CD4-positive, CD25-positive, alpha-beta regulatory T cell (primary cell): ENCODE results near the gene TMEFF1. TPM values are rescaled to one million over a fixed set of nuclear protein-coding genes. Genes with fewer than 3 reads are reported as not detected.
"Not testable (repeated sequence)": the region's sequence is repeated elsewhere in the genome, so short reads cannot be mapped to it uniquely, and the experiment has no call there.

ENCODE experiments used
- ATAC-seq, 2 donors: fragments of 150-1000 bp; cut with Tn5 transposase; one replicate each; pipeline ENCODE4 v1.10.0; 2021; ENCODE audit warnings: low read depth in 2 of 2, moderate number of reproducible peaks in 2 of 2, moderate library complexity in 1 of 2
- DNase-seq, 3 donors: peaks; one replicate each; pipeline versions ENCODE4 v3.0.0 to v3.0.0-alpha.2; 2012 to 2022; ENCODE audit warnings: mixed read lengths in 1 of 3
- H3K27ac ChIP-seq: one replicate; pipeline ENCODE4 v1.7.0; 2013; ENCODE audit warnings: mild to moderate bottlenecking, low read length; ENCODE audit not compliant: insufficient read depth, poor library complexity, severe bottlenecking
- H3K27me3 ChIP-seq: one replicate; pipeline ENCODE4 v1.7.0; 2013; ENCODE audit warnings: low read length; ENCODE audit not compliant: control insufficient read depth, insufficient read depth
- H3K36me3 ChIP-seq: one replicate; pipeline ENCODE4 v1.7.0; 2013; ENCODE audit warnings: mild to moderate bottlenecking, low read length, moderate library complexity; ENCODE audit not compliant: control insufficient read depth, insufficient read depth
- H3K4me1 ChIP-seq: 2 replicates; pipeline ENCODE4 v1.7.0; 2013; ENCODE audit warnings: mild to moderate bottlenecking, low read length; ENCODE audit not compliant: insufficient read depth, control insufficient read depth, poor library complexity, severe bottlenecking
- H3K4me3 ChIP-seq: one replicate; pipeline ENCODE4 v1.7.0; 2013; ENCODE audit warnings: low read depth, mild to moderate bottlenecking, low read length, moderate library complexity
- H3K9me3 ChIP-seq, 2 experiments: 1 replicate in 1 of 2; 2 replicates in 1 of 2; pipeline ENCODE4 v1.7.0; 2013; ENCODE audit warnings: low read length in 2 of 2, mild to moderate bottlenecking in 1 of 2, moderate library complexity in 1 of 2; ENCODE audit not compliant: control insufficient read depth in 2 of 2
- H3K27ac Mint-ChIP-seq, 3 donors: one replicate each; pipeline ENCODE4 v1.8.0; 2020 to 2022; ENCODE audit warnings: mild to moderate bottlenecking in 3 of 3, mixed read lengths in 3 of 3, moderate library complexity in 2 of 3
- H3K27me3 Mint-ChIP-seq: one replicate; pipeline ENCODE4 v1.8.0; 2022; ENCODE audit warnings: mild to moderate bottlenecking, mixed read lengths
- H3K36me3 Mint-ChIP-seq: one replicate; pipeline ENCODE4 v1.8.0; 2020; ENCODE audit warnings: mixed read lengths
- H3K4me1 Mint-ChIP-seq, 4 donors: one replicate each; pipeline ENCODE4 v1.8.0; 2020 to 2022; ENCODE audit warnings: mixed read lengths in 4 of 4, mild to moderate bottlenecking in 1 of 4
- H3K4me3 Mint-ChIP-seq, 4 donors: one replicate each; pipeline ENCODE4 v1.8.0; 2020 to 2022; ENCODE audit warnings: mild to moderate bottlenecking in 4 of 4, mixed read lengths in 4 of 4, moderate library complexity in 3 of 4
- H3K9me3 Mint-ChIP-seq, 7 donors: one replicate each; pipeline ENCODE4 v1.8.0; 2020 to 2022; ENCODE audit warnings: mixed read lengths in 7 of 7, mild to moderate bottlenecking in 3 of 7, moderate library complexity in 2 of 7
- polyA plus RNA-seq, 4 donors: library from polyadenylated mRNA; unstranded; fragments of 300-500 nt; fragmentation: Illumina TruSeq; gene quantifications; one replicate each; pipeline ENCODE4 v1.2.3, GENCODE V29; 2021
- total RNA-seq: library from RNA; stranded (reverse); gene quantifications from one replicate; pipeline ENCODE4 v1.2.3, GENCODE V29; 2022

Gene TMEFF1
- total and polyA plus RNA-seq, 5 donors from 2014 or later: 0.49 TPM; not detected in 4

DNA sequence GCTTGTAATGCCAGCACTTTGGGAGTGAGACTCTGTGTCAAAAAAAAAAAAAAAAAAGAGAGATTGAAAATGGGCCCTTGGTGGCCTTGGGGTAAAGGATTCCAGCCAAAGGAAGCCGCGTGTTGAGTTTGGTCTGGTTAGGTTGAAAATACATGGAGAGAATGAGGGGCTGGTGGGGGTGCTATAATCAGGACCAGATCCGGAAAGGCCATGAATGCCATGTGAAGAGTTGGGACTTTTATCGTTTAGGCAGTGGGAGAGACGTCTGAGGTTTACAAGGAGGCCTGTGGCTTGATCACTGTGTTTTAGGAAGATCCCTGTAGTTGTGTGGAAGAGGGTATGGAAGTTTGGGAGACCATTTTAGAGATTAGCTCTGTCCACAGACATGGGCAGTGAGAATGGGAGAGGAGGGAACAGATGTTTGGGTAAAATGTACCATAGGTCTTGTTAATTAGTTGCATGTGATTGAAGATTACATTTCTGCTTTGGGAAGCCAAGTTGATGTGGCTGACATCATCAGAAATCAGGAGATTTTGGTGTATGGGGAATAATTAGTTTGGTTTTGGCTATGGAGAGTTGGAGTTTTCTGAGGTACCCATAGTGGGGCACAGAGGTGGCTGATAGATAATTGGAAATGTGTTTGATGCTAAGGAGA, 42.5 kb upstream of the TMEFF1 start:
- Histone ChIP-seq H3K36me3 (no peaks in the 10 kb centered on the region), H3K27me3 (no peaks in the 10 kb centered on the region)
- H3K4me3 Mint-ChIP-seq: peak overlapping the region in 1 of 4 donors; percentile 31

DNA sequence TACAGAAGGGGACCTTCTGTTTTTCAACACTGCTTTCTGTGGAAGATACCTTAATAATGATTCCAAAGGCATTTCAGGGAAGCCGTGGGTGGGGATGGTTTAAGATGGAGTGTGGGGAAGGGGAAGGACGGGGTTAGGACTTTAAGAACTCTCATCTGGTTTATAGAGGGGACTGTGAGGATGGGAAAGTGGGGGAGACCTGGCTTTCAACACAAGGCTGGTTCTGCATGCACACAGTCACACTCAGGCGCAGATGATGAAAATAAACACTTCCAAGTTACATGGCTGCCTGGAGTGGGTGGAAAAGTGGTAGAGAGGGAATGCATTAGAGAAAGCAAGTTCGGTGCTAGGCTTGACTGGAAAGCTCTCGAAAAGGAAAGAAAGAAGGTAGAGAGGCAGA, 41.1 kb upstream of the TMEFF1 start:
- Histone ChIP-seq H3K36me3 (no peaks in the 10 kb centered on the region), H3K9me3 (no peaks in the 10 kb centered on the region), H3K27ac (no peak overlapping the region), H3K27me3 (no peaks in the 10 kb centered on the region), H3K4me1 (peaks cover 11% of the 10 kb centered on the region), H3K4me3 (no peak overlapping the region)
- H3K27me3 Mint-ChIP-seq: no peaks in the 10 kb centered on the region
- H3K4me1 Mint-ChIP-seq: peaks cover 8 to 28% (median 24%) of the 10 kb centered on the region in 4 donors
- H3K9me3 Mint-ChIP-seq: peaks cover 0 to 2% (median 0%) of the 10 kb centered on the region in 7 donors
- no peak for DNase-seq
- peak overlapping the region in 1 of 4 donors; percentile 44 for H3K4me3 Mint-ChIP-seq
- H3K36me3 Mint-ChIP-seq: no peaks in the 10 kb centered on the region
- no peak for ATAC-seq
- no peak overlapping the region for H3K27ac Mint-ChIP-seq

More for the DNA sequence above, 42.5 kb upstream of the TMEFF1 start:
- peaks cover 0 to 2% (median 0%) of the 10 kb centered on the region in 7 donors for H3K9me3 Mint-ChIP-seq
- H3K36me3 Mint-ChIP-seq: no peaks in the 10 kb centered on the region
- Histone ChIP-seq H3K27ac (no peak overlapping the region), H3K9me3 (no peaks in the 10 kb centered on the region), H3K4me3 (no peak overlapping the region), H3K4me1 (peaks cover 17% of the 10 kb centered on the region)
- no peak for ATAC-seq
- H3K4me1 Mint-ChIP-seq: peaks cover 20 to 39% (median 33%) of the 10 kb centered on the region in 4 donors
- H3K27ac Mint-ChIP-seq: peak overlapping the region in 1 of 3 donors; percentile 18
- H3K27me3 Mint-ChIP-seq: peaks cover 7% of the 10 kb centered on the region
- DNase-seq: no peak

DNA sequence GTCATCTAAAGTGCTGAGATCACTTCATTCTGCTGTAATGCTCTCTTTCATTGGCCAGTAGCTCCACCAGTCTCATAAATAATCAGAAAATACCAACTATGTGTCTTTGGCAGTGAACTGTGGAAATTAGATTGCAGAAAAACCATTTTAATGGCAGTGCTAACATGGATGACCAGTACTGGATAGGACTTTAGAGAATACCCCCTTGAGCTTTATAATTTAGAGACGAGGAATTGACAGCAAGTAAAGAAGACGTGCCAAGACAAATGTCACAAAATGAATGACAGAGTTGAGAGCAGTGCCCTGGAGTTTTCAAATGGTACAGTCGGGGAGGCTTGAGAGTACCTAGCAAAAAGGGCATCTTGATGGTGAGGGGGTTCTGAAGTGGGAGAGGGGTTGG, 40.2 kb upstream of the TMEFF1 start:
- no peaks in the 10 kb centered on the region for H3K9me3 ChIP-seq
- H3K36me3 ChIP-seq: no peaks in the 10 kb centered on the region
- Mint-ChIP-seq H3K36me3 (no peaks in the 10 kb centered on the region), H3K27ac (peak overlapping the region in 1 of 3 donors; percentile 1), H3K27me3 (no peaks in the 10 kb centered on the region), H3K4me1 (peaks cover 8 to 27% (median 23%) of the 10 kb centered on the region in 4 donors), H3K9me3 (peaks cover 0 to 2% (median 0%) of the 10 kb centered on the region in 7 donors), H3K4me3 (no peak overlapping the region)
- H3K4me3 ChIP-seq: no peak overlapping the region
- no peaks in the 10 kb centered on the region for H3K27me3 ChIP-seq
- H3K4me1 ChIP-seq: peaks cover 10% of the 10 kb centered on the region
- DNase-seq (no peak), ATAC-seq (no peak)
- no peak overlapping the region for H3K27ac ChIP-seq

- no peaks in the 10 kb centered on the region for H3K9me3 ChIP-seq
- H3K27me3 ChIP-seq: no peaks in the 10 kb centered on the region
- peaks cover 4% of the 10 kb centered on the region for H3K4me1 ChIP-seq
- Mint-ChIP-seq H3K4me3 (no peak overlapping the region), H3K27ac (no peak overlapping the region), H3K36me3 (peaks cover 4% of the 10 kb centered on the region), H3K4me1 (peaks cover 0 to 9% (median 6%) of the 10 kb centered on the region in 4 donors), H3K9me3 (no peaks in the 10 kb centered on the region), H3K27me3 (no peaks in the 10 kb centered on the region)
- ATAC-seq (no peak), DNase-seq (no peak)
- no peaks in the 10 kb centered on the region for H3K36me3 ChIP-seq
- no peak overlapping the region for H3K27ac ChIP-seq
- H3K4me3 ChIP-seq: no peak overlapping the region
These were observed 36.4 kb upstream of the TMEFF1 start for GRCh38 chr9:100436571-100436970.

GRCh38 chr9:100437860-100438805, 34.8 kb upstream of the TMEFF1 start:
- peak; percentile 58 to 66 for ATAC-seq
- no peak overlapping the region for H3K4me3 Mint-ChIP-seq
- no peak overlapping the region for H3K27ac Mint-ChIP-seq

GRCh38 chr9:100440071-100440470, 32.9 kb upstream of the TMEFF1 start:
- peaks cover 13% of the 10 kb centered on the region for H3K36me3 Mint-ChIP-seq
- no peak overlapping the region for H3K27ac Mint-ChIP-seq
- H3K9me3 ChIP-seq: no peaks in the 10 kb centered on the region
- DNase-seq (no peak), ATAC-seq (no peak)
- H3K36me3 ChIP-seq: no peaks in the 10 kb centered on the region
- H3K27ac ChIP-seq: no peak overlapping the region
- H3K4me1 ChIP-seq: peaks cover 4% of the 10 kb centered on the region
- H3K4me1 Mint-ChIP-seq: peaks cover 0 to 10% (median 6%) of the 10 kb centered on the region in 4 donors
- H3K9me3 Mint-ChIP-seq: no peaks in the 10 kb centered on the region
- H3K27me3 Mint-ChIP-seq: no peaks in the 10 kb centered on the region
- no peak overlapping the region for H3K4me3 Mint-ChIP-seq
- no peaks in the 10 kb centered on the region for H3K27me3 ChIP-seq
- H3K4me3 ChIP-seq: no peak overlapping the region

More at GRCh38 chr9:100437860-100438805, 34.8 kb upstream of the TMEFF1 start:
- H3K27me3 Mint-ChIP-seq: no peaks in the 10 kb centered on the region
- Histone ChIP-seq H3K4me3 (no peak overlapping the region), H3K27me3 (no peaks in the 10 kb centered on the region), H3K9me3 (no peaks in the 10 kb centered on the region), H3K4me1 (peaks cover 4% of the 10 kb centered on the region), H3K36me3 (no peaks in the 10 kb centered on the region), H3K27ac (no peak overlapping the region)
- H3K9me3 Mint-ChIP-seq: no peaks in the 10 kb centered on the region
- peaks cover 8% of the 10 kb centered on the region for H3K36me3 Mint-ChIP-seq
- peaks cover 0 to 9% (median 4%) of the 10 kb centered on the region in 4 donors for H3K4me1 Mint-ChIP-seq
- peak; percentile 41 to 68 (median 60) for DNase-seq

DNA sequence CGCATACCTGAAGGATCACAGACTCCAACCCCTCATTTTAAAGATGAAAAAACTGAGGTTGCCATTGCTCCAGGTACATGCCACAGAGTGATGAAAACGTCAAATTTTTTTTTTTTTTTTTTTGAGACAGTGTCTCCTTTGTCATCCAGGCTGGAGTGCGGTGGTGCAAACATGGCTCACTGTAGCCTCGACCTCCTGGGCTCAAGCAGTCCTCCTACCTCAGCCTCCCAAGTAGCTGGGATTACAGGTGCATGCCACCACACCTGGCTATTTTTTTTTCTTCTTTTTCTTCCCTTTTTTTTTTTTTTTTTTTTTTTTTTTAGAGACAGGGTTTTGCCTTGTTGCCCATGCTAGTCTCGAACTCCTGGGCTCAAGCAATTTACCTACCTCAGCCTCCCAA, 32.5 kb upstream of the TMEFF1 start:
- H3K27ac Mint-ChIP-seq, DNase-seq, H3K36me3 ChIP-seq, H3K4me1 ChIP-seq, H3K4me3 ChIP-seq, H3K27me3 Mint-ChIP-seq, H3K4me3 Mint-ChIP-seq, ATAC-seq, H3K9me3 ChIP-seq, H3K9me3 Mint-ChIP-seq, H3K27me3 ChIP-seq, H3K27ac ChIP-seq: not testable (repeated sequence)
- Mint-ChIP-seq H3K4me1 (peaks cover 0 to 10% (median 6%) of the 10 kb centered on the region in 4 donors), H3K36me3 (peaks cover 13% of the 10 kb centered on the region)
